ENCODE measurements around the gene RPL27A.

The RPL27A gene

DNA sequence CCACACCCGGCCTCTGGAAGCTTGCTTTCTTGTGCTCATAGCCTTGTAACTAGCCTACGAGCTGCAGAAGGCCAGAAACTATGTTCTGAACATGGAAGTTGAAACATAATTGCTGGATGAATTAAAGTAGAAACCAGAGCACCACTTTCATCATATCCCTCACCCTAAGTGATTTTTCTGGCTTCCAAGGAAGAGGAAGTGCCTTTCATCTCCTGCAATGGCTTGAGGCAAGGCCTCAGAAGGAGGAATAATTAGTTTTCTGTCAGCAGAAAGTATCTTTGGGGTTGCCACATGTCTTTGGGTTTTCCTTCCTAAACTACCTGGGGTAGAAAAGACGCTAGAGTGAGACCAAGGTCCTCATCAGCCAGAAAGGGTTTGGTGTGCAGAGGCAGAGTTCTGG, 14.5 kb downstream of the RPL27A start:
- DNase-seq (ENCODE audit: low read depth): no peak
- TF ChIP-seq, protein P1, sequence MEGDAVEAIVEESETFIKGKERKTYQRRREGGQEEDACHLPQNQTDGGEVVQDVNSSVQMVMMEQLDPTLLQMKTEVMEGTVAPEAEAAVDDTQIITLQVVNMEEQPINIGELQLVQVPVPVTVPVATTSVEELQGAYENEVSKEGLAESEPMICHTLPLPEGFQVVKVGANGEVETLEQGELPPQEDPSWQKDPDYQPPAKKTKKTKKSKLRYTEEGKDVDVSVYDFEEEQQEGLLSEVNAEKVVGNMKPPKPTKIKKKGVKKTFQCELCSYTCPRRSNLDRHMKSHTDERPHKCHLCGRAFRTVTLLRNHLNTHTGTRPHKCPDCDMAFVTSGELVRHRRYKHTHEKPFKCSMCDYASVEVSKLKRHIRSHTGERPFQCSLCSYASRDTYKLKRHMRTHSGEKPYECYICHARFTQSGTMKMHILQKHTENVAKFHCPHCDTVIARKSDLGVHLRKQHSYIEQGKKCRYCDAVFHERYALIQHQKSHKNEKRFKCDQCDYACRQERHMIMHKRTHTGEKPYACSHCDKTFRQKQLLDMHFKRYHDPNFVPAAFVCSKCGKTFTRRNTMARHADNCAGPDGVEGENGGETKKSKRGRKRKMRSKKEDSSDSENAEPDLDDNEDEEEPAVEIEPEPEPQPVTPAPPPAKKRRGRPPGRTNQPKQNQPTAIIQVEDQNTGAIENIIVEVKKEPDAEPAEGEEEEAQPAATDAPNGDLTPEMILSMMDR (conservative IDR thresholded peaks at IDR 0.05; ENCODE audit: low read depth, low read length): no peak
- H3K4me3 ChIP-seq (ENCODE audit: low read depth, low read length): no peak overlapping the region

DNA sequence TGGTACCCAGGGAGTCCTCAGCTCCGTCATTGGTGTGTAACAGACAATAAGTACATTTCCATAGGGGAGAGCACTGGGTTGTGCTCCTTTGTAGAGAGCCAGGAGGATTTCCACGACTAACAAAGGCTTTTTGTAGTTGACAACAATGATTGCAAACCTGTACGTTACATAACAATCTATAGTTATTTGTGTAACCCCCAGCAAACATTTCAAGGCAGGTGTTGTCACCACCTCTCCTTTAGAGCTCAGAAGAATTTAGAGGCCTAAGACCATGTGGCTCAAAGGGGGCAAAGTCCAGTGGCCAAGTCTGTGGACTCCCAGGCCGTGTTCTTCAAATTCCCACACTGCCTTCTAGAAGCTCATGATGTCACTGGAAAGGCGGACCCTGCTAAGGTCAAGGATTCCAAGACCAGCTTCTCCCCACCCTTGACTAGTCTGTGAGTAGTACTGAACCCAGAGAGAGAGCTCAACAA, 15.8 kb downstream of the RPL27A start:
- TF ChIP-seq, protein P1 (conservative IDR thresholded peaks at IDR 0.05; ENCODE audit: low read depth, low read length): no peak
- DNase-seq (ENCODE audit: low read depth): no peak
- H3K4me3 ChIP-seq (ENCODE audit: low read depth, low read length): no peak overlapping the region

DNA sequence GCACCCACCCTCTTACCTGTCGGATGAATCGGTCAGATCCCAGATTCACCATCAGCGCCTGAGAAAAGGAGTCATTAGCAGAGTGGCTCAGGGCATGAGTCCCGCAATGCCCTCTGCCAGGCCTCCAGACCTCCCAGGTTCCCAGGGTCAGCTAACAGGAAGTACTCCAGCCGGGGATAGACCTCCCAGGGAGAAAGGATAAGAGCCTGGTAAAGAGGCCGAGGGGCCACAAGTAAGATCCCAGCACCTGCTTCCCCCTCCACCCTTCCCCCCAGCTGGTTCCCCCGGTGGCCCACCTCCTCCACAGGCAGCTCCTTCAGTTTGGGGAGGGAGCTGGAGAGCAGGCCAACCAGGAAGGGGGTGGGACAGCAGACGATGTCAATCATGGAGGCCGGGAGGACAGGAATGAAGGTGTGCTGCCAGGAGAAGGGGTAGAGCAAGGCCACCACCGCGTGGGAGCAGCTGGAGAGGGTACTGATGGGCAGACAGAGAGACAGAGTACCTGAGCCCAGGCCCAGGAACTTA, 16.4 kb downstream of the RPL27A start:
- no peak overlapping the region for H3K4me3 ChIP-seq (ENCODE audit: low read depth, low read length)
- DNase-seq (ENCODE audit: low read depth): no peak
- TF ChIP-seq, protein P1 (conservative IDR thresholded peaks at IDR 0.05; ENCODE audit: low read depth, low read length): no peak

DNA sequence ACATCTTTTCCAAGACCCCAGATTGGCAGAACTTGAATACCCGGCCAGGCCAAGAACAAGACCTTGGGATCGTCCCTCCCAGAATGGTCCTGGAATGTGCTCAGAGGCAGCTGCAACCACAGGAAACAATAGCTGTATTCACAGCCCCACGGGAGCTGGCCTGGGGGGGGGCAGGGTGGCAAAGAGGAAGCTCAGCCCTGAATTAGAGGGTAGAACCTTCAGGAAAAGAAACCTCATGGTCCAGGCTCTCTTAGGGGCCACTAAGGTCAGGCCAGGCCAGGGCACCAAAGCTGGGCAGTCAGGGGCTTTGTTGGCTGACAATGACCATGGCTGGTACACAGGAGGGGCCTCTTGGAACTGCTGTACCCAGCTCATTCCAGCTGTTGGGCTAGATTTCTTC, 17.3 kb downstream of the RPL27A start:
- TF ChIP-seq, protein P1 (conservative IDR thresholded peaks at IDR 0.05; ENCODE audit: low read depth, low read length): no peak
- no peak overlapping the region for H3K4me3 ChIP-seq (ENCODE audit: low read depth, low read length)
- peak; percentile 63 for DNase-seq (ENCODE audit: low read depth)

DNA sequence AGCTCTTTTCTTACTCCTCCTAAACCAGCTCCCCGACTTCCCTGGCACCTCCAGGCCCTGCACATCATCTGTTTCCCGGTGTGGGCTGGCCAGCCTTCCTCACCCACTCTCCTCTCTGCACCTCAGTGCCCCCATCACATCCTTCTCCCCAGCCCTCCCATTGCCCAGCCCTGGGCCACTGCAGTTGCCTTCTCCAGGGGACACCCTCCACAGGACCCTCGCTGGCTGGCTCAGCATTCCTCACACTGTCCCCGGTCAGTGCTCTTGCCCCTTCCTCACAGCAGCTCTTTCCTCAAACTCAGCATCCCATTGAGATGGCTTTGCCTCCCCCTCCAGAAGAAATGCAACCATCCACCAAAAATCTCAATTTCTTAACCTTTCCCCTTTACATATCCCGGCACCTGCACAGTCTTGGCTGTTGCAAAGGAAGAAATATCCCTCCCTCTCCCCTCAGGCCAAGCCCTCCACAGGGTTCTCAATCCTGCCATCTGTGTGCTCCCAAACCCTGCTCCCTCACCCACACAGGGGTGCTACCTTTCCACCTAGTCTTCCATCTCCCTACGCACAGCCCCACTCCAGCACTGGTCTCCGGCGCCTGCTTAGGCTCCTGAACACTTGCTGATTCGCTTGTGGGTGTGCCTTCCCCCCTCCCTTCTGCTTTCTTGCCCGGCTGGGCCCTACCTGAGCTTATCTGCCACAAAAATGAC, 19.5 kb downstream of the RPL27A start:
- TF ChIP-seq, protein P1 (conservative IDR thresholded peaks at IDR 0.05; ENCODE audit: low read depth, low read length): no peak
- no peak for DNase-seq (ENCODE audit: low read depth)
- no peak overlapping the region for H3K4me3 ChIP-seq (ENCODE audit: low read depth, low read length)

DNA sequence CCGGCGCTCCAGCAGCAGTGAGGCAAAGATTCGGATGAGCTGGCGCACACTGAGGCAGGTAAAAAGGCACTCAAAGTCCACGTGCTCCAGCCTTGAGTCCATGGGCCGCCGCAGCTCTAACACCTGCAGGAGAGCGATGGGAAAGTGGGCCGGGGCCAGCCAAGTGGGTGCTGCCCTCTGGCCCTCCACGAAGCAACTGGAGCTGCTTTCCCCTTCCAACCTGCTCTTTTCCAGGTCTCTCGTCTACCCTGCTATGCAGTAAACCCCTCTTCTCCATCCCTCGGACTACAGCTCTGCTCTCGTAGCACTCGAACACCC, 20.0 kb downstream of the RPL27A start:
- no peak overlapping the region for H3K4me3 ChIP-seq (ENCODE audit: low read depth, low read length)
- TF ChIP-seq, protein P1 (conservative IDR thresholded peaks at IDR 0.05; ENCODE audit: low read depth, low read length): no peak
- no peak for DNase-seq (ENCODE audit: low read depth)

DNA sequence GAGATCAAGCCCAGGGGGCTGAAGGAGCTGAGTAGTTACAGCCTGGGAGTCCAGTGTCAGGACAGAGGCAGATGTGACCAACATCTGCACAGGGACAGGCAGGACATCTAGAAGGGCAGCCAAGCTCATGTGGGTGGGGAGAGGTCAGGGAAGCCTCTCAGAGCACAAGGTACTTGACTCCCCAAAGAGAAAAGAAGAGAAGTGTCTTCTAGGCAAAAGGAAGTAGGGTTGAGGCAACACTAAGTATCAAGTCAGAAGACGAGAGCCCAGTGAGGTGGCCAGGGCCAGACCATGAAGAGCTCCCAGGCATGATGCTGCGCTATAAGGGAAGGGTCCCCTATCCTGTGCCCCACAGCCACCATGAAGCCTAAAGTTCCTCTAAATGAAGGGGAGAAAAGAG, 21.5 kb downstream of the RPL27A start:
- TF ChIP-seq, protein P1 (conservative IDR thresholded peaks at IDR 0.05; ENCODE audit: low read depth, low read length): no peak
- H3K4me3 ChIP-seq (ENCODE audit: low read depth, low read length): no peak overlapping the region
- no peak for DNase-seq (ENCODE audit: low read depth)
